ENCODE results near the gene FAAH.

The FAAH gene

DNA sequence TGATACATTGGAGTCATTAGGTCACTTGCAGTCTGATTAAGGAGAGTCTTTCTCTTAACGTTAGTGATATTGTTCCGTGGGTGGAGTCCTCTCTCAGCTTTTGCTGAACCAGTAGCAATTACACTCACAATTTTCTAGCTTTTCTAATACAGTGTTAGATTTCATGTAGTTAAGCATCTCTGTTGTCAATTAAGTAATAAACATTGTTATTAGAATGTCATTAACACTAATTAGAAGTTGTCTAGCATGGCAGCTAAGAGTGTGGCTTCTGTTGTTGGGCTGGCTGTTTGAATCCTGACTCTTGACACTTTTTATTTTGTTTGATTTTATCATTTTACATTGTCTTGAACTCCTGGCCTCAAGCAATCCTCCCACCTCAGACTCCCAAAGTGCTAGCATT lies 33.4 kb downstream of the FAAH start:
- Mint-ChIP-seq H3K27me3 (peaks cover 10% of the 10 kb centered on the region), H3K4me1 (no peaks in the 10 kb centered on the region), H3K4me3 (no peak overlapping the region), H3K27ac (no peak overlapping the region), H3K36me3 (no peaks in the 10 kb centered on the region), H3K9me3 (no peaks in the 10 kb centered on the region)

- Mint-ChIP-seq H3K4me3 (no peak overlapping the region), H3K9me3 (no peaks in the 10 kb centered on the region), H3K27me3 (peaks cover 6% of the 10 kb centered on the region), H3K4me1 (no peaks in the 10 kb centered on the region), H3K27ac (no peak overlapping the region), H3K36me3 (no peaks in the 10 kb centered on the region)
Measured at GRCh38 chr1:46429436-46429835, 35.3 kb downstream of the FAAH start.

DNA sequence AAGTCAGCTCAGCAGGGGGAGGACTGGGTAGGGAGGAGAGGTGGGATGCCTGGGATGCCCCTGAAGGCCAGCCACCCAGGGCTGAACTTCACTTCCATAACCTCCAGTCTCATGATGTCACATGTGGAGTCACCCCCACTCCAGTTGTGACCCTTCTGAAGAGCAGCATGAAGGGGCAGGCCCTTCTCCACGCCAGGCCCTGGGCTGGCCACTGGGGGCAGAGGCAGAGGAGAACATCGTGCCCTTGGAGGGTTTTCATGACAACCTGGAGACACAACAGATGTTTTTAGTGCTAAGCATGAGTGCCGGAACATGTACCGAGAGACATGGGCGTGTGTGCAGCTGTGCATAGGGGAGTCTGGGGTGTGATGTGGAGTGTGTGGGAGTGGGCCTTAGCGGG lies 37.6 kb downstream of the FAAH start:
- Mint-ChIP-seq H3K4me3 (no peak overlapping the region), H3K9me3 (no peaks in the 10 kb centered on the region), H3K27me3 (peaks cover 3% of the 10 kb centered on the region), H3K27ac (no peak overlapping the region), H3K36me3 (no peaks in the 10 kb centered on the region), H3K4me1 (no peaks in the 10 kb centered on the region)

DNA sequence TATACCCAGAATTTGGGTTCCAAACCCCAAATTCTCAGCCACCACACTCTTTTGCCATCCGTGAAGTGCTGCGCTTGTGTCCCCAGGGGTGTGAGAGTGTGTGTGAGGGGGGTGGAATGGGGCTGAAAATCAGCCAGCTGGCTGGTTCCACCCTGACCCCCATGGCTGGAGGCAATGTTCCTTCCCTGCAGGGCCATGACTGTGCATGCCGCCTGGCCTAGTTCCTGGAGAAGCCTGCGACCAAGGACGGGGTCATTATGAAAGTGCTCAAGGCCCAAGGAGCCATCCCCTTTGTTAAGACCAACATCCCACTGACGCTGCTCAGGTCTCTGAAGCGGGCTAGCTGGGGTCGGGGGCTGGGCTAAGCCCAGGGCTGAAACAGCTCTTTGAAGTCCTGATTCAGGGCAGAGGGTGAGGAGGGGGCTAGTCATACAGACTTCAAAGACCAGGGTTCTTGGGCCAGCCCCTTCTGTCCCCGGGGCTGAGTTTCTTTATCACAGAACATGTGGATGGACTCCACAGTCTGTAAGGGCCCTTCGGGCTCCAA lies 38.7 kb downstream of the FAAH start:
- no peak overlapping the region for H3K4me3 Mint-ChIP-seq
- no peaks in the 10 kb centered on the region for H3K36me3 Mint-ChIP-seq
- no peaks in the 10 kb centered on the region for H3K4me1 Mint-ChIP-seq
- H3K27ac Mint-ChIP-seq = no peak overlapping the region
- H3K9me3 Mint-ChIP-seq = no peaks in the 10 kb centered on the region
- no peaks in the 10 kb centered on the region for H3K27me3 Mint-ChIP-seq

DNA sequence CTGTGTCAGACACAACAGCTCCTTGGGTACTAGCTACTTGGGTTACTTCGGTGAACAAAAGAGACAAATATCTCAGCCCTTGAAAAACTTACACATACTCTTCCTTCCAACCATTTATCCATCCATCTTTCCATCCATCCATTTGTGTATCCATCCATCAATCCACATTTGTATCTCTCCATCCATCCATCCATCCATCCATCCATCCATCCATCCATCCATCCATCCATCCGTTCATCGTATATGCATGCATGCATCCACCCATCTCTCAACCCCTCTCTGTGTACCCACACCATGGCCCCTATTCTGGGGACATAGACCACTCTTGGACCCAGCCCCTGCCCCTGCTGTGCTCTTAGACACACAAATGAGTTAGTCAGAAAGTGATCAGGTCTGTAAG lies 40.2 kb downstream of the FAAH start:
- no peaks in the 10 kb centered on the region for H3K36me3 Mint-ChIP-seq
- H3K4me1 Mint-ChIP-seq = no peaks in the 10 kb centered on the region
- H3K9me3 Mint-ChIP-seq = no peaks in the 10 kb centered on the region
- no peak overlapping the region for H3K27ac Mint-ChIP-seq
- H3K4me3 Mint-ChIP-seq = no peak overlapping the region
- no peaks in the 10 kb centered on the region for H3K27me3 Mint-ChIP-seq

DNA sequence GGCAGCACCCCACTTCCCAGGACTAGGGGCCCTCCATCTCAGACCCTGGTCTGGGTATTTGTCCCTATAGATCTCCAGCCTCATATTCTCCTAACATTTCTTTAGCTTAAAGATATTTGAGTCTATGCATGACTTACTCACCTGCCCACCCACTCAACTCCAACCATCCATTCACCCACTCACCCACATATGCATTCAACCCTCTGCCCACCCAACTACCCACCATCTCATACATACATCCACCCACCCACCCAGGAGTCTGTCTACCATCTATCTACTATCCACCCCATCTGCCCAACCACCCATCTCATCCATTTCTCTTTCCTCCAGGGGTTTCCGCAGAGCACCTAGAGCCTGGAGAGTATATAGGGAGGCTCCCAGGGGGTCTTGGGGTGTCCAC lies 42.7 kb downstream of the FAAH start:
- Mint-ChIP-seq H3K36me3 (no peaks in the 10 kb centered on the region), H3K4me3 (no peak overlapping the region), H3K9me3 (no peaks in the 10 kb centered on the region), H3K27me3 (no peaks in the 10 kb centered on the region), H3K4me1 (no peaks in the 10 kb centered on the region), H3K27ac (no peak overlapping the region)

DNA sequence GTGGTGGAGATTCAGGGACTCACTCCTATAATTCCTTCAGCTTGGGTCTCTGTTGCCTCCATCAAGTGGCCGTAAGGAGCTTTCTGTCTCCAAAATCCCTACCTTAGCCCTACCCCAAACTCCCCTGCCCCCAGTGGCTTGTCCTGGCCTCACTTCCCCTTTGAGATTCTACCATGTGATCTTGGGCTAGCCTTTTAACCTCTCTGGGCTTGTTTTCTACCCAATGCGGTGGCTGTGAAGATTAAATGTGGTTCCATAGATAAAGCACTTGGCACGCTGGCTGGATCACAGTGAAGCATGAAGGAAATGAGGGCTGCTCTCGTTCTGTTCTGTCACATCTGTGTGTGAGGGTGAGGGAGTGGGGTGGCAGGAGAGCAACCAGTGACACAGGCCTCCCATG lies 43.6 kb downstream of the FAAH start:
- Mint-ChIP-seq H3K27ac (no peak overlapping the region), H3K27me3 (no peaks in the 10 kb centered on the region), H3K9me3 (no peaks in the 10 kb centered on the region), H3K4me1 (peaks cover 4% of the 10 kb centered on the region), H3K36me3 (no peaks in the 10 kb centered on the region), H3K4me3 (no peak overlapping the region)

GRCh38 chr1:46438346-46438745 lies 44.2 kb downstream of the FAAH start:
- no peaks in the 10 kb centered on the region for H3K27me3 Mint-ChIP-seq
- no peaks in the 10 kb centered on the region for H3K36me3 Mint-ChIP-seq
- H3K27ac Mint-ChIP-seq = no peak overlapping the region
- no peaks in the 10 kb centered on the region for H3K9me3 Mint-ChIP-seq
- H3K4me3 Mint-ChIP-seq = no peak overlapping the region
- H3K4me1 Mint-ChIP-seq = peaks cover 8% of the 10 kb centered on the region

DNA sequence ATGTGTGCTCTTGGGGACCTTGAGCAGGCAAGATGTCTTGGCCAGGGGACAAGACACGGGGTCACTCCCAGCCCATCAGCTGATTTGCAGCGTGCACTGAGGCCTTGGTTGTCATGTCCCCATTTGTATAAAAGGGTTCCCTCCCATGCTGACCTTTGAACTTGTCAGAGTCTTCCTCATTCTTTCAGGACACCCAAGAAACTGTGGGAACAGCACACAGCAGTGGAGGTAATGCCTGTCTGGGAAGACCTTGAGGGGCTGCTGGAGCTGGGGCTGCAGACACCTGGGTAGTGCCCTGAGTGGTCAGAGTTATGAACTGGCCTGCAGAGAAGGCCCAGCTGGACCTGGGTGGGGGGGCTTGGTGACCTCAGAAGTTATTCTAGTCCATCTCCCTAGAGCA lies 46.4 kb downstream of the FAAH start:
- Mint-ChIP-seq H3K4me1 (peaks cover 10% of the 10 kb centered on the region), H3K27ac (no peak overlapping the region), H3K27me3 (no peaks in the 10 kb centered on the region), H3K36me3 (no peaks in the 10 kb centered on the region), H3K4me3 (no peak overlapping the region), H3K9me3 (no peaks in the 10 kb centered on the region)

DNA sequence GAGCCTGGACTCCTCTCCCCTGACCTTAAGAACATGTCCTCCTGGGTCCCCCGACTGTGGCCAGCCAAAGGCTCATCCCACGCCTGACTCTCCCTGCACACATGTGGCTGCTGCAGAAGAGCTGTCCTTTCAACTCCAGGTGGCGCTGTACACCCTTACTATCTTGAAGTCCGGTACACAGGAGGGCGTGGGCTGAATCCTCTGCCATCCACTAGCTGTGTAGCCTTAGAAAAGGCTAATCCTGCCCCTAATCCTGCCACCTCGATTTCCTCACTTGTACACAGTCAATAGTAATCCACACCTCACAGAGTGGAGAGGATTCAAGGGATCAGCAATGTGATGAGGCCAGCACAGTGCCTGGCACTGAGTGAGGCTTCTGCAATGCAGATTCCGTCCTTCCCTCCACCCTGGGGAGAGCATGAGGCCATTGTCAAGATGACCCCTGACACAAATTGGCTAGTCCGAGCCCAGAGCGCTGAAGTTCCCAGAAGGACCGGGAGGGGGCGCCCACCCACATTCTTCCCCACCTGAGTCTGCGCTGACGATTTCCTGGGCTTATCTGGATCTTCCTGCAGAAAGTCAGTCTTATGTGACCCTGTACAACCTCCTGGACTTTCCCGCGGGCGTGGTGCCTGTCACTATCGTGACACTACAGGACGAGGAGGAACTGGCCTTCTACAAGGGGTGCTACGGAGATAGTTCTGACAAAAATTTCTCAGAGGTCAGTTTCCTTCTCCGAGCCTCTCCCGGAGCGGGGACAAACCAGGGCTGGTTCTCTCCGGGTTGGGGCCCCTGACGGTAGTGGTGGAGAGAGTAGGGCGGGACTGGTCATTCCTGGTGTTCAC lies 48.4 kb downstream of the FAAH start:
- Mint-ChIP-seq H3K9me3 (no peaks in the 10 kb centered on the region), H3K4me3 (peak overlapping the region; percentile 87), H3K27ac (no peak overlapping the region), H3K4me1 (peaks cover 19% of the 10 kb centered on the region), H3K27me3 (peaks cover 14% of the 10 kb centered on the region), H3K36me3 (no peaks in the 10 kb centered on the region)

GRCh38 chr1:46444466-46444865 lies 50.3 kb downstream of the FAAH start:
- no peak overlapping the region for H3K4me3 Mint-ChIP-seq
- H3K9me3 Mint-ChIP-seq = no peaks in the 10 kb centered on the region
- peaks cover 2% of the 10 kb centered on the region for H3K36me3 Mint-ChIP-seq
- H3K27ac Mint-ChIP-seq = no peak overlapping the region
- H3K27me3 Mint-ChIP-seq = peaks cover 29% of the 10 kb centered on the region
- H3K4me1 Mint-ChIP-seq = peaks cover 26% of the 10 kb centered on the region

GRCh38 chr1:46445773-46446256 lies 51.7 kb downstream of the FAAH start:
- Mint-ChIP-seq H3K9me3 (no peaks in the 10 kb centered on the region), H3K36me3 (peaks cover 3% of the 10 kb centered on the region), H3K4me3 (no peak overlapping the region), H3K27ac (no peak overlapping the region), H3K27me3 (peaks cover 32% of the 10 kb centered on the region), H3K4me1 (peaks cover 26% of the 10 kb centered on the region)

- Mint-ChIP-seq H3K4me3 (peak overlapping the region; percentile 58), H3K27me3 (peaks cover 41% of the 10 kb centered on the region), H3K9me3 (no peaks in the 10 kb centered on the region), H3K36me3 (peaks cover 3% of the 10 kb centered on the region), H3K27ac (no peak overlapping the region), H3K4me1 (peaks cover 26% of the 10 kb centered on the region)
Measured at GRCh38 chr1:46446646-46447498, 52.8 kb downstream of the FAAH start.

- Mint-ChIP-seq H3K9me3 (no peaks in the 10 kb centered on the region), H3K36me3 (peaks cover 3% of the 10 kb centered on the region), H3K27me3 (peaks cover 44% of the 10 kb centered on the region), H3K4me3 (peak overlapping the region; percentile 7), H3K27ac (no peak overlapping the region), H3K4me1 (peaks cover 23% of the 10 kb centered on the region)
Measured at GRCh38 chr1:46447499-46448108, 53.5 kb downstream of the FAAH start.

- no peak overlapping the region for H3K27ac Mint-ChIP-seq
- peaks cover 46% of the 10 kb centered on the region for H3K27me3 Mint-ChIP-seq
- no peaks in the 10 kb centered on the region for H3K9me3 Mint-ChIP-seq
- H3K4me1 Mint-ChIP-seq = peaks cover 18% of the 10 kb centered on the region
- peak overlapping the region; percentile 4 for H3K4me3 Mint-ChIP-seq
- peaks cover 3% of the 10 kb centered on the region for H3K36me3 Mint-ChIP-seq
Measured at GRCh38 chr1:46448109-46448911, 54.2 kb downstream of the FAAH start.
